Thyroid gland (tissue), 4 donors: ENCODE measurements around the gene ARRDC1.

Source experiments
- CTCF ChIP-seq, 6 experiments: fragments of 200-600 bp in 3 of 6; fragments of 450-650 bp in 3 of 6; sonication (generic) in 3 of 6; IDR thresholded peaks; one replicate each; pipeline ENCODE4 v1.5.1; 2016 to 2019; ENCODE audit warnings: antibody characterized with exemption in 6 of 6, mild to moderate bottlenecking in 2 of 6, inconsistent platforms in 1 of 6, moderate library complexity in 1 of 6
- POLR2A ChIP-seq, 2 donors: fragments of 450-650 bp; IDR thresholded peaks; one replicate each; pipeline ENCODE4 v1.6.1; 2017; ENCODE audit warnings: antibody characterized with exemption in 2 of 2, mild to moderate bottlenecking in 2 of 2, moderate library complexity in 1 of 2

GRCh38 chr9:137632230-137633161 is 27.0 kb downstream of the ARRDC1 start:
- no peak for TF ChIP-seq POLR2A (IDR thresholded peaks at IDR 0.05)
- no peak for TF ChIP-seq CTCF (IDR thresholded peaks at IDR 0.05)
